Measurements from ENCODE around the gene IMPACT.

DNA sequence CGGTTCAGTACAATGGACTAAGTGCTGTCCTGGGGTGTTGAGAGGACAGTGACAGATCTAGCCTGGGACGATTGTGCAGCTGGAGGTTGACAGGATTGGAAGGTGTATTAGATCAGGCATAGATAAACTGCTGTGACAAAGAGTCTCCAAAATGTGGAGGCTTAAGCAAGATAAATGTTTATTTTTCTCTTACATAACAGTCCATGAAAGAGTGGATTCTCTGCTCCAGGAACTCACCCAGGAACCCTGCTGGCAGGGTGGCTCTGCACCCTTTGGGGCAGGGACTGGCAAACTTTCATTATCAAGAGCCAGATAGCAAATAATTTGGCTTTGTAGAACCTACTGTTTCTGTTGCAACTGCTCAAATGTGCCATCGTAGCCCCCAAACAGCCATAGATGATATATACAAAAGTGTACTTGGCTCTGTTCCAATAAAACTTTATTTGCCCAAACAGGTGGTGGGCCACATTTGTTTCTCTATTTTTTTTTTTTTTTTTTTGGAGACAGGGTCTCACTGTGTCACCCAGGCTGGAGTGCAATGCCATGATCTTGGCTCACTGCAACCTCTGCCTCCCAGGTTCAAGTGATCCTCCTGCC, 43.6 kb downstream of the IMPACT start:
- TF ChIP-seq CTCF (IDR thresholded peaks at IDR 0.05) (no peak), POLR2A (IDR thresholded peaks at IDR 0.05) (no peak)
